ENCODE measurements around the gene ANXA9.

DNA sequence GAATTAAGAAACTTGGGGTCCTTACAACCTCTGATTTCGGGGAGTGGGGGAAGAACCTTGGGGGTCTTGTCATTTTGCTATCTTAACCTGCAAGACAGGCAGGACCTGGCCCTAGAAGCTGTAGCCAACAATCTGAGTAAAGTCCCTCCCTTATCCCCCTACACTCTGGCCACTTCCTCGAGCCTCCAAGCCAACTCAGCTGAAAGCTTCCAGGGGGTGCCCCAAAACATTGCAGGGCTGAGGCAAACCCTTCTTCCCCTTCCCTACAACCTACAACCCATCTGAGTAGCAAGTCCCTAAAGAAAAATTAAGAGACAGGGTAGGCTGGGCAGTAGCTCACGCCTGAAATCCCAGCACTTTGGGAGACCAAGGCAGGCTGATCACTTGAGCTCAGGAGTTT, 12.5 kb upstream of the ANXA9 start:
- TF ChIP-seq, protein P1, sequence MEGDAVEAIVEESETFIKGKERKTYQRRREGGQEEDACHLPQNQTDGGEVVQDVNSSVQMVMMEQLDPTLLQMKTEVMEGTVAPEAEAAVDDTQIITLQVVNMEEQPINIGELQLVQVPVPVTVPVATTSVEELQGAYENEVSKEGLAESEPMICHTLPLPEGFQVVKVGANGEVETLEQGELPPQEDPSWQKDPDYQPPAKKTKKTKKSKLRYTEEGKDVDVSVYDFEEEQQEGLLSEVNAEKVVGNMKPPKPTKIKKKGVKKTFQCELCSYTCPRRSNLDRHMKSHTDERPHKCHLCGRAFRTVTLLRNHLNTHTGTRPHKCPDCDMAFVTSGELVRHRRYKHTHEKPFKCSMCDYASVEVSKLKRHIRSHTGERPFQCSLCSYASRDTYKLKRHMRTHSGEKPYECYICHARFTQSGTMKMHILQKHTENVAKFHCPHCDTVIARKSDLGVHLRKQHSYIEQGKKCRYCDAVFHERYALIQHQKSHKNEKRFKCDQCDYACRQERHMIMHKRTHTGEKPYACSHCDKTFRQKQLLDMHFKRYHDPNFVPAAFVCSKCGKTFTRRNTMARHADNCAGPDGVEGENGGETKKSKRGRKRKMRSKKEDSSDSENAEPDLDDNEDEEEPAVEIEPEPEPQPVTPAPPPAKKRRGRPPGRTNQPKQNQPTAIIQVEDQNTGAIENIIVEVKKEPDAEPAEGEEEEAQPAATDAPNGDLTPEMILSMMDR (IDR thresholded peaks at IDR 0.05), result no peak
- TF ChIP-seq POLR2A (IDR thresholded peaks at IDR 0.05), result no peak
- no peak for TF ChIP-seq EP300 (IDR thresholded peaks at IDR 0.05)
- TF ChIP-seq POLR2AphosphoS5 (IDR thresholded peaks at IDR 0.05), result no peak

Measured in suprapubic skin (tissue), 4 donors.